H1 (cell line): ENCODE data around the gene VWF. TPM values are rescaled to one million over a fixed set of nuclear protein-coding genes. Genes with fewer than 3 reads are reported as not detected.

Experiments
- CTCF ChIA-PET: fragments of 300-600 bp; sonication (Branson Sonifier 250); formaldehyde crosslinking; loops from one replicate; lab custom pipeline; 2021; ENCODE audit not compliant: partially characterized antibody; lab: Charles Lee
- POLR2A ChIA-PET: fragments of 300-600 bp; sonication (Branson Sonifier 250); formaldehyde crosslinking; loops from one replicate; lab custom pipeline; 2021; ENCODE audit warnings: inconsistent platforms; ENCODE audit not compliant: partially characterized antibody; lab: Charles Lee
- DNase-seq, 2 experiments: peaks; one replicate each; pipeline versions ENCODE4 v3.0.0 to v3.0.0-alpha.2; 2010 to 2022; ENCODE audit warnings: low spot score in 2 of 2, low read depth in 1 of 2, mixed read lengths in 1 of 2
- FAIRE-seq: peaks from 2 replicates; lab custom pipeline; 2011; peaks lifted over from hg19 to GRCh38; lab: Jason Lieb, UNC
- H2AFZ ChIP-seq: 2 replicates; pipeline ENCODE4 v1.8.1; 2012; ENCODE audit warnings: low read length, inconsistent platforms
- H2AK5ac ChIP-seq: 2 replicates; pipeline ENCODE4 v1.6.1; 2013; ENCODE audit warnings: low read depth, low read length
- H2BK120ac ChIP-seq: replicated peaks from 2 replicates; pipeline ENCODE3; 2013; ENCODE audit warnings: low read depth, low read length, inconsistent platforms
- H2BK12ac ChIP-seq: 2 replicates; pipeline ENCODE4 v1.6.1; 2013; ENCODE audit warnings: low read depth, low read length
- H2BK15ac ChIP-seq: 2 replicates; pipeline ENCODE4 v1.6.1; 2013; ENCODE audit warnings: low read length
- H2BK20ac ChIP-seq: 2 replicates; pipeline ENCODE4 v1.6.1; 2013; ENCODE audit warnings: low read length
- H2BK5ac ChIP-seq: 2 replicates; pipeline ENCODE4 v1.6.1; 2013; ENCODE audit warnings: low read depth, low read length
- H3K14ac ChIP-seq: 2 replicates; pipeline ENCODE4 v1.6.1; 2013; ENCODE audit warnings: inconsistent platforms; ENCODE audit not compliant: insufficient read length
- H3K18ac ChIP-seq: 2 replicates; pipeline ENCODE4 v1.6.1; 2013; ENCODE audit warnings: low read length; ENCODE audit errors: extremely low read depth
- H3K23ac ChIP-seq: 2 replicates; pipeline ENCODE4 v1.6.1; 2013; ENCODE audit warnings: inconsistent platforms; ENCODE audit not compliant: insufficient read length
- H3K23me2 ChIP-seq: 2 replicates; pipeline ENCODE4 v1.6.1; 2013; ENCODE audit warnings: low read depth, low read length
- H3K27ac ChIP-seq: 2 replicates; pipeline ENCODE4 v1.6.1; 2011; ENCODE audit warnings: low read depth, low read length, inconsistent platforms
- H3K27me3 ChIP-seq, 4 experiments: replicated peaks in 1 of 4; 1 replicate in 1 of 4; 2 replicates in 3 of 4; pipeline versions ENCODE4 v1.6.1 to v1.8.1; 2011 to 2013; ENCODE audit warnings: low read length in 3 of 4, mild to moderate bottlenecking in 3 of 4, inconsistent platforms in 2 of 4, mixed read lengths in 2 of 4, moderate library complexity in 1 of 4; ENCODE audit not compliant: control insufficient read depth in 3 of 4, insufficient read depth in 3 of 4; ENCODE audit errors: extremely low read depth in 1 of 4
- H3K36me3 ChIP-seq, 4 experiments: 2 replicates each; pipeline versions ENCODE4 v1.6.1 to v1.8.1; 2011 to 2013; ENCODE audit warnings: mild to moderate bottlenecking in 4 of 4, low read length in 3 of 4, moderate library complexity in 2 of 4, control low read depth in 1 of 4, inconsistent platforms in 1 of 4; ENCODE audit not compliant: insufficient read depth in 4 of 4, control insufficient read depth in 2 of 4
- H3K4ac ChIP-seq: replicated peaks from 2 replicates; pipeline ENCODE3; 2013; ENCODE audit warnings: low read length, low read depth, mixed read lengths, inconsistent platforms; ENCODE audit not compliant: insufficient read length
- H3K4me1 ChIP-seq, 4 experiments: replicated peaks in 1 of 4; 1 replicate in 1 of 4; 2 replicates in 3 of 4; pipeline versions ENCODE4 v1.6.1 to v1.8.1; 2011 to 2013; ENCODE audit warnings: low read length in 3 of 4, inconsistent platforms in 2 of 4, mixed read lengths in 1 of 4; ENCODE audit not compliant: insufficient read depth in 4 of 4, control insufficient read depth in 3 of 4
- H3K4me2 ChIP-seq, 2 experiments: 2 replicates each; pipeline versions ENCODE4 v1.6.1 to v1.8.1; 2011 to 2013; ENCODE audit warnings: low read depth in 2 of 2, low read length in 2 of 2, control low read depth in 1 of 2, inconsistent platforms in 1 of 2, mild to moderate bottlenecking in 1 of 2; ENCODE audit not compliant: insufficient read depth in 1 of 2
- H3K4me3 ChIP-seq, 4 experiments: fragments of 200-600, 300-600 bp in 1 of 4; sonication (generic), shearing (Covaris generic), sonication (Bioruptor Twin) in 1 of 4; 2 replicates each; pipeline versions ENCODE4 v1.5.1 to v1.8.1; 2011 to 2016; ENCODE audit warnings: low read length in 4 of 4, low read depth in 3 of 4, control low read depth in 2 of 4, inconsistent platforms in 2 of 4, mild to moderate bottlenecking in 2 of 4, mixed read lengths in 1 of 4, moderate library complexity in 1 of 4; ENCODE audit not compliant: insufficient read depth in 2 of 4; ENCODE audit errors: extremely low read depth in 1 of 4
- H3K56ac ChIP-seq: replicated peaks from 2 replicates; pipeline ENCODE3; 2013; ENCODE audit warnings: low read depth, mild to moderate bottlenecking, mixed read lengths, low read length, inconsistent platforms; ENCODE audit not compliant: insufficient read length
- H3K79me1 ChIP-seq: 2 replicates; pipeline ENCODE4 v1.6.1; 2013; ENCODE audit warnings: low read depth, low read length, control low read depth
- H3K79me2 ChIP-seq, 2 experiments: 2 replicates each; pipeline versions ENCODE4 v1.6.1 to v1.8.1; 2012 to 2013; ENCODE audit warnings: low read length in 2 of 2, mild to moderate bottlenecking in 2 of 2, inconsistent platforms in 1 of 2; ENCODE audit not compliant: insufficient read depth in 2 of 2, control insufficient read depth in 1 of 2
- H3K9ac ChIP-seq, 4 experiments: replicated peaks in 1 of 4; 1 replicate in 1 of 4; 2 replicates in 3 of 4; pipeline versions ENCODE4 v1.6.1 to v1.8.1; 2011 to 2013; ENCODE audit warnings: low read depth in 3 of 4, low read length in 3 of 4, control low read depth in 2 of 4, mild to moderate bottlenecking in 2 of 4, moderate library complexity in 2 of 4, inconsistent platforms in 1 of 4; ENCODE audit errors: extremely low read depth in 1 of 4
- H3K9me3 ChIP-seq, 2 experiments: 2 replicates each; pipeline versions ENCODE4 v1.6.1 to v1.8.1; 2012 to 2013; ENCODE audit warnings: mild to moderate bottlenecking in 2 of 2, moderate library complexity in 2 of 2, control low read depth in 1 of 2, inconsistent platforms in 1 of 2, low read depth in 1 of 2, low read length in 1 of 2, mixed read lengths in 1 of 2; ENCODE audit not compliant: insufficient read depth in 2 of 2
- H4K20me1 ChIP-seq, 2 experiments: replicated peaks in 1 of 2; 2 replicates each; pipeline versions ENCODE3 to v1.8.1; 2011 to 2013; ENCODE audit warnings: inconsistent platforms in 2 of 2, low read length in 2 of 2, mild to moderate bottlenecking in 1 of 2; ENCODE audit not compliant: insufficient read depth in 2 of 2, control insufficient read depth in 1 of 2
- H4K5ac ChIP-seq: 2 replicates; pipeline ENCODE4 v1.6.1; 2013; ENCODE audit warnings: low read length, low read depth, mixed read lengths, inconsistent platforms; ENCODE audit not compliant: insufficient read length
- H4K8ac ChIP-seq: 2 replicates; pipeline ENCODE4 v1.8.0; 2013; ENCODE audit warnings: mild to moderate bottlenecking, moderate library complexity, low read length, inconsistent platforms; ENCODE audit not compliant: insufficient read depth; ENCODE audit errors: extremely low read depth
- H4K91ac ChIP-seq: replicated peaks from 2 replicates; pipeline ENCODE3; 2013; ENCODE audit warnings: low read length, mixed read lengths, inconsistent platforms; ENCODE audit not compliant: insufficient read length
- ASH2L ChIP-seq: fragments of 200-600, 300-600 bp; sonication (generic); IDR thresholded peaks from one replicate; pipeline ENCODE4 v1.7.1; 2017; ENCODE audit warnings: low read length
- CBX8 ChIP-seq: fragments of 300-800, 300-1000 bp; sonication (generic); IDR thresholded peaks from 2 replicates; pipeline ENCODE4 v1.7.1; 2016; ENCODE audit warnings: low read depth, low read length, borderline replicate concordance
- EP300 ChIP-seq, 2 experiments: IDR thresholded peaks; 1 replicate in 1 of 2; 2 replicates in 1 of 2; pipeline ENCODE4 v1.6.1; 2011 to 2012; ENCODE audit warnings: low read depth in 2 of 2, low read length in 2 of 2, mild to moderate bottlenecking in 2 of 2, borderline replicate concordance in 1 of 2, inconsistent platforms in 1 of 2, moderate library complexity in 1 of 2
- EZH2 ChIP-seq: fragments of 200-600 bp; sonication (generic); IDR thresholded peaks from 2 replicates; pipeline ENCODE4 v1.7.1; 2012; ENCODE audit warnings: low read depth, mild to moderate bottlenecking, moderate library complexity, low read length, inconsistent platforms; ENCODE audit not compliant: severe bottlenecking
- KDM1A ChIP-seq: fragments of 200-600, 300-600 bp; sonication (generic); IDR thresholded peaks from 2 replicates; pipeline ENCODE4 v1.7.1; 2016; ENCODE audit warnings: mild to moderate bottlenecking, low read length, borderline replicate concordance
- NRF1 ChIP-seq: IDR thresholded peaks from 2 replicates; pipeline ENCODE4 v1.6.1; 2011; ENCODE audit warnings: mild to moderate bottlenecking, low read depth, low read length, improper control_type of control experiment
- PHF8 ChIP-seq: fragments of 200-600 bp; sonication (generic); conservative IDR thresholded peaks from 2 replicates; pipeline ENCODE4 v1.7.1; 2012; ENCODE audit warnings: low read depth, mild to moderate bottlenecking, inconsistent platforms, low read length, moderate library complexity
- RBBP5 ChIP-seq: IDR thresholded peaks from 2 replicates; pipeline ENCODE4 v1.7.1; 2012; ENCODE audit warnings: low read depth, mild to moderate bottlenecking, inconsistent platforms, low read length, moderate library complexity, borderline replicate concordance
- SIN3A ChIP-seq, 2 experiments: IDR thresholded peaks in 1 of 2; conservative IDR thresholded peaks in 1 of 2; 2 replicates each; pipeline ENCODE4 v1.6.1; 2011 to 2012; ENCODE audit warnings: low read length in 2 of 2, improper control_type of control experiment in 1 of 2, low read depth in 1 of 2, mild to moderate bottlenecking in 1 of 2
- SIRT6 ChIP-seq: IDR thresholded peaks from one replicate; pipeline ENCODE4 v1.7.1; 2012; ENCODE audit warnings: low read length, inconsistent platforms
- TCF12 ChIP-seq: IDR thresholded peaks from 2 replicates; pipeline ENCODE4 v1.6.1; 2011; ENCODE audit warnings: low read depth, mild to moderate bottlenecking, low read length
- ZNF274 ChIP-seq: IDR thresholded peaks from 2 replicates; pipeline ENCODE4 v1.7.0; 2012; ENCODE audit warnings: low read length, borderline replicate concordance; ENCODE audit errors: extremely low read depth
- whole genome bisulfite sequencing, 2 experiments: shearing (Covaris generic) in 1 of 2; methylation state at CpG; one replicate each; pipeline versions ENCODE4 v1.1.6 to v1.1.7; 2013 to 2015; ENCODE audit warnings: low lambda C conversion rate in 2 of 2, mixed read lengths in 2 of 2, inconsistent platforms in 1 of 2, low coverage in 1 of 2, missing lambda C conversion rate in 1 of 2; ENCODE audit not compliant: insufficient replicate concordance in 2 of 2, insufficient coverage in 1 of 2, insufficient read length in 1 of 2; ENCODE audit errors: extremely low coverage in 1 of 2, missing lambda C conversion rate in 1 of 2; 5-methylcytosine and 5-hydroxymethylcytosine counted together
- polyA plus RNA-seq, 7 experiments: library from polyadenylated mRNA; depleted of rRNA in 3 of 7; stranded (reverse) in 5 of 7; unstranded in 2 of 7; fragments of >200 nt in 5 of 7; fragments of 200-250 nt in 2 of 7; gene quantifications; 1 replicate in 5 of 7; 2 replicates in 1 of 7; 4 replicates in 1 of 7; pipeline versions ENCODE4 v1.2.1 to v1.2.3, GENCODE V29; 2011 to 2013; ENCODE audit warnings: missing spikeins in 2 of 7, mixed read lengths in 2 of 7
- total RNA-seq: library from RNA; stranded (reverse); fragmentation: NEBNext Ultra II Directional; extraction: Animal tissue kit (Norgen Biotek cat#: 25700); gene quantifications from 2 replicates; pipeline ENCODE4 v1.2.1, GENCODE V29; 2021
- TF ChIP-seq, protein P1 (sequence below): IDR thresholded peaks from 2 replicates; pipeline ENCODE4 v1.6.1; 2011; ENCODE audit warnings: low read depth, mild to moderate bottlenecking, low read length; ENCODE audit not compliant: insufficient read depth

The VWF gene
- total and polyA plus RNA-seq, 2 of the 8 experiments (the other 6 are each of a cell fraction or from before 2014, with no cell fraction given), result 0.39 to 0.60 TPM

DNA sequence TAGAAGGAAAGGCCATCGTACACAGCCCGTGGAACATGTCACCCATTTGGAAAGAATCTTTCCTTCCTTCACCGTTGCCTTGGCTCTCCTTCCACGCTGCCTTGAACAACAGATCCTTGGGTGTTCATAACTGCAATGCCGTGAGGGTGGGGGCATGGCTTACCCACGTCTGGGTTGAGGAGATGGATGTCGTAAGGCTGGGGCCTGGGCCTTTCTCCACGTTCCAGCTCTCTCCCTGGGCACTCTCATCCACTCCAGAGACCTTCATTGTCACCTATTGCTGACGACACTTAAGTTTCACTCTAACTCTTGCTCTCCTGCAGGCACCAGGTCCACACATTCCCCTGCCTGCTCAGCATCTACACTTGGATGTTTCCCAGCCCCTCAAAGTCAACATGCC, 198.8 kb downstream of the VWF start:
- Histone ChIP-seq H2BK12ac (no peak overlapping the region), H4K8ac (no peak overlapping the region), H3K4me2 (no peak overlapping the region), H2BK5ac (no peak overlapping the region; the same call in 1 of the 2 replicates), H3K36me3 (no peaks in the 10 kb centered on the region), H4K5ac (no peak overlapping the region), H2BK20ac (no peak overlapping the region), H4K20me1 (no peaks in the 10 kb centered on the region), H3K18ac (no peak overlapping the region), H3K14ac (no peak overlapping the region), H4K91ac (no peak overlapping the region), H3K79me2 (no peaks in the 10 kb centered on the region), H3K4me3 (no peak overlapping the region), H3K56ac (no peak overlapping the region), H3K9me3 (no peaks in the 10 kb centered on the region), H2AK5ac (no peak overlapping the region), H3K4me1 (no peaks in the 10 kb centered on the region), H3K27ac (no peak overlapping the region), H2BK120ac (no peak overlapping the region), H3K79me1 (no peaks in the 10 kb centered on the region), H2BK15ac (no peak overlapping the region; the same call in 1 of the 2 replicates), H2AFZ (no peak overlapping the region), H3K23ac (no peak overlapping the region), H3K27me3 (no peaks in the 10 kb centered on the region), H3K4ac (no peak overlapping the region), H3K23me2 (peaks cover 4% of the 10 kb centered on the region; the same call in 1 of the 2 replicates), H3K9ac (no peak overlapping the region)
- ChIA-PET CTCF (interaction anchor here (0.9 to 2.5 kb wide), 3 partner anchors 18 to 63 kb away, joined by 3 to 8 read pairs (median 5); no protein-coding TSS in a partner anchor), POLR2A (interaction anchor here (0.6 kb wide), 1 partner anchor 20 kb away, joined by 3 read pairs; the partner anchor contains the start of gene ANO2)
- WGBS, 2 experiments, result 96% methylated on average over 9 of the region's 9 CpGs; no CpG with 5 or more reads in 1 of the 2 experiments
- no peak for FAIRE-seq
- DNase-seq, result no peak
- TF ChIP-seq EP300 (IDR thresholded peaks at IDR 0.05; ENCODE audit: borderline replicate concordance in 1 of 2, low read depth in 2 of 2, low read length in 2 of 2) (no peak), RBBP5 (no peak), EZH2 (no peak), PHF8 (no peak), SIN3A (conservative IDR thresholded peaks at IDR 0.05 in 1 of 2, IDR thresholded peaks at IDR 0.05 in 1 of 2; ENCODE audit: low read depth in 1 of 2, low read length in 2 of 2) (no peak), SIRT6 (no peak), TCF12 (no peak), ASH2L (no peak), KDM1A (no peak), CBX8 (no peak), ZNF274 (no peak), NRF1 (no peak)
- TF ChIP-seq, protein P1, sequence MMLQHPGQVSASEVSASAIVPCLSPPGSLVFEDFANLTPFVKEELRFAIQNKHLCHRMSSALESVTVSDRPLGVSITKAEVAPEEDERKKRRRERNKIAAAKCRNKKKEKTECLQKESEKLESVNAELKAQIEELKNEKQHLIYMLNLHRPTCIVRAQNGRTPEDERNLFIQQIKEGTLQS, result no peak
